HepG2 (cell line): ENCODE results near the gene SUPT20HL1.

ENCODE experiments used
- CTCF ChIP-seq: sonication (generic); formaldehyde crosslinking; IDR thresholded peaks from 2 replicates; pipeline ENCODE4 v1.5.0; 2020; ENCODE audit warnings: mild to moderate bottlenecking, missing genetic modification reagents, moderate library complexity
- EHMT2 ChIP-seq: fragments of 200-600 bp; sonication (generic); IDR thresholded peaks from 2 replicates; pipeline ENCODE4 v1.7.0; 2017; ENCODE audit warnings: antibody characterized with exemption, low read depth, low read length, borderline replicate concordance
- KAT8 ChIP-seq: IDR thresholded peaks from 2 replicates; pipeline ENCODE4 v1.6.1; 2016; ENCODE audit warnings: missing genetic modification reagents, missing compliant biosample characterization
- PAX8 ChIP-seq: sonication (generic); formaldehyde crosslinking; IDR thresholded peaks from 2 replicates; pipeline ENCODE4 v1.8.0; 2022; ENCODE audit warnings: mild to moderate bottlenecking, missing genetic modification reagents, borderline replicate concordance
- ZBTB7A ChIP-seq: sonication (generic); formaldehyde crosslinking; IDR thresholded peaks from 2 replicates; pipeline ENCODE4 v1.8.0; 2022; ENCODE audit warnings: mild to moderate bottlenecking, missing genetic modification reagents
- ZNF34 ChIP-seq: sonication (generic); formaldehyde crosslinking; IDR thresholded peaks from 2 replicates; pipeline ENCODE4 v1.4.0; 2020; ENCODE audit warnings: mild to moderate bottlenecking, missing genetic modification reagents, borderline replicate concordance
- ZNF362 ChIP-seq: sonication (generic); formaldehyde crosslinking; IDR thresholded peaks from 2 replicates; pipeline ENCODE4 v1.4.0; 2020; ENCODE audit warnings: missing genetic modification reagents, mild to moderate bottlenecking, borderline replicate concordance
- ZNF674 ChIP-seq: sonication (generic); formaldehyde crosslinking; IDR thresholded peaks from 2 replicates; pipeline ENCODE4 v1.5.0; 2020; ENCODE audit warnings: low read depth, mild to moderate bottlenecking, missing genetic modification reagents
- ZNF777 ChIP-seq: sonication (generic); formaldehyde crosslinking; IDR thresholded peaks from 2 replicates; pipeline ENCODE4 v1.4.0; 2020; ENCODE audit warnings: missing genetic modification reagents
- TF ChIP-seq, protein P1 (sequence below): sonication (generic); formaldehyde crosslinking; conservative IDR thresholded peaks from 2 replicates; pipeline ENCODE4 v1.4.0; 2020; ENCODE audit warnings: missing genetic modification reagents
- TF ChIP-seq, protein P2 (sequence below), 2 experiments: fragments of 450-650 bp in 1 of 2; sonication (generic) in 1 of 2; formaldehyde crosslinking in 1 of 2; IDR thresholded peaks; 2 replicates each; pipeline versions ENCODE4 v1.6.1 to v1.8.0; 2016 to 2022; ENCODE audit warnings: antibody characterized with exemption in 1 of 2, mild to moderate bottlenecking in 1 of 2, missing genetic modification reagents in 1 of 2

- no peak for TF ChIP-seq ZNF34
- TF ChIP-seq CTCF, result peak; percentile 81
- TF ChIP-seq EHMT2, result no peak
- TF ChIP-seq PAX8 (CRISPR knock-in tag), result no peak
- TF ChIP-seq ZNF362 (CRISPR knock-in tag), result no peak
- no peak for TF ChIP-seq ZNF674
- TF ChIP-seq, protein P1, sequence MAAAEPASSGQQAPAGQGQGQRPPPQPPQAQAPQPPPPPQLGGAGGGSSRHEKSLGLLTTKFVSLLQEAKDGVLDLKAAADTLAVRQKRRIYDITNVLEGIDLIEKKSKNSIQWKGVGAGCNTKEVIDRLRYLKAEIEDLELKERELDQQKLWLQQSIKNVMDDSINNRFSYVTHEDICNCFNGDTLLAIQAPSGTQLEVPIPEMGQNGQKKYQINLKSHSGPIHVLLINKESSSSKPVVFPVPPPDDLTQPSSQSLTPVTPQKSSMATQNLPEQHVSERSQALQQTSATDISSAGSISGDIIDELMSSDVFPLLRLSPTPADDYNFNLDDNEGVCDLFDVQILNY (CRISPR knock-in tag), result no peak
- TF ChIP-seq, protein P2, sequence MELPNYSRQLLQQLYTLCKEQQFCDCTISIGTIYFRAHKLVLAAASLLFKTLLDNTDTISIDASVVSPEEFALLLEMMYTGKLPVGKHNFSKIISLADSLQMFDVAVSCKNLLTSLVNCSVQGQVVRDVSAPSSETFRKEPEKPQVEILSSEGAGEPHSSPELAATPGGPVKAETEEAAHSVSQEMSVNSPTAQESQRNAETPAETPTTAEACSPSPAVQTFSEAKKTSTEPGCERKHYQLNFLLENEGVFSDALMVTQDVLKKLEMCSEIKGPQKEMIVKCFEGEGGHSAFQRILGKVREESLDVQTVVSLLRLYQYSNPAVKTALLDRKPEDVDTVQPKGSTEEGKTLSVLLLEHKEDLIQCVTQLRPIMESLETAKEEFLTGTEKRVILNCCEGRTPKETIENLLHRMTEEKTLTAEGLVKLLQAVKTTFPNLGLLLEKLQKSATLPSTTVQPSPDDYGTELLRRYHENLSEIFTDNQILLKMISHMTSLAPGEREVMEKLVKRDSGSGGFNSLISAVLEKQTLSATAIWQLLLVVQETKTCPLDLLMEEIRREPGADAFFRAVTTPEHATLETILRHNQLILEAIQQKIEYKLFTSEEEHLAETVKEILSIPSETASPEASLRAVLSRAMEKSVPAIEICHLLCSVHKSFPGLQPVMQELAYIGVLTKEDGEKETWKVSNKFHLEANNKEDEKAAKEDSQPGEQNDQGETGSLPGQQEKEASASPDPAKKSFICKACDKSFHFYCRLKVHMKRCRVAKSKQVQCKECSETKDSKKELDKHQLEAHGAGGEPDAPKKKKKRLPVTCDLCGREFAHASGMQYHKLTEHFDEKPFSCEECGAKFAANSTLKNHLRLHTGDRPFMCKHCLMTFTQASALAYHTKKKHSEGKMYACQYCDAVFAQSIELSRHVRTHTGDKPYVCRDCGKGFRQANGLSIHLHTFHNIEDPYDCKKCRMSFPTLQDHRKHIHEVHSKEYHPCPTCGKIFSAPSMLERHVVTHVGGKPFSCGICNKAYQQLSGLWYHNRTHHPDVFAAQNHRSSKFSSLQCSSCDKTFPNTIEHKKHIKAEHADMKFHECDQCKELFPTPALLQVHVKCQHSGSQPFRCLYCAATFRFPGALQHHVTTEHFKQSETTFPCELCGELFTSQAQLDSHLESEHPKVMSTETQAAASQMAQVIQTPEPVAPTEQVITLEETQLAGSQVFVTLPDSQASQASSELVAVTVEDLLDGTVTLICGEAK (IDR thresholded peaks at IDR 0.05), result no peak
- TF ChIP-seq, protein P2 (CRISPR knock-in tag; IDR thresholded peaks at IDR 0.05), result no peak
- TF ChIP-seq ZNF777, result no peak
- no peak for TF ChIP-seq KAT8 (CRISPR knock-in tag)
- no peak for TF ChIP-seq ZBTB7A (CRISPR knock-in tag)
Measured at GRCh38 chrX:24395775-24396174, 35.3 kb downstream of the SUPT20HL1 start.
